ENCODE results near the gene MRFAP1.

- TF ChIP-seq GATA2 (IDR thresholded peaks at IDR 0.05; ENCODE audit: low read depth, low read length) (no peak), GATA3 (IDR thresholded peaks at IDR 0.05; ENCODE audit: low read depth, low read length) (no peak)
Measured at GRCh38 chr4:6647169-6647568, 6.7 kb downstream of the MRFAP1 start.

Measured in SH-SY5Y (cell line).